GM23248 (cell line): ENCODE results near the gene CCDC78. TPM values are rescaled to one million over a fixed set of nuclear protein-coding genes. Genes with fewer than 3 reads are reported as not detected.
A peak's percentile ranks its signal among the peaks of the same experiment; 100 is the strongest.

ENCODE experiments used
- DNase-seq: peaks from one replicate; pipeline ENCODE4 v3.0.0-alpha.2; 2015
- H2AFZ ChIP-seq: fragments of 200-600 bp; sonication (generic); 2 replicates; pipeline ENCODE4 v1.6.1; 2016; ENCODE audit warnings: antibody characterized with exemption
- H3F3A ChIP-seq: fragments of 200-600 bp; sonication (generic); 2 replicates; pipeline ENCODE4 v1.6.1; 2016; ENCODE audit warnings: mild to moderate bottlenecking, antibody characterized with exemption, mixed run types; ENCODE audit not compliant: insufficient read depth
- H3K27ac ChIP-seq: fragments of 200-600 bp; sonication (generic); 2 replicates; pipeline ENCODE4 v1.5.1; 2016; ENCODE audit warnings: mild to moderate bottlenecking
- H3K27me3 ChIP-seq: fragments of 200-600 bp; sonication (generic); replicated peaks from 2 replicates; pipeline ENCODE4 v1.6.1; 2016; ENCODE audit warnings: mild to moderate bottlenecking; ENCODE audit not compliant: insufficient read depth
- H3K36me3 ChIP-seq: fragments of 200-600 bp; sonication (generic); 2 replicates; pipeline ENCODE4 v1.6.1; 2016; ENCODE audit warnings: low read depth, mild to moderate bottlenecking
- H3K4me1 ChIP-seq: fragments of 200-600 bp; sonication (generic); 2 replicates; pipeline ENCODE4 v1.6.1; 2016; ENCODE audit warnings: mild to moderate bottlenecking; ENCODE audit not compliant: insufficient read depth
- H3K4me2 ChIP-seq: fragments of 200-600 bp; sonication (generic); one replicate; pipeline ENCODE4 v1.6.1; 2016; ENCODE audit warnings: mild to moderate bottlenecking; ENCODE audit not compliant: unreplicated experiment
- H3K4me3 ChIP-seq: fragments of 200-600 bp; sonication (generic); 2 replicates; pipeline ENCODE4 v1.5.1; 2016; ENCODE audit warnings: mild to moderate bottlenecking
- H3K79me2 ChIP-seq: fragments of 200-600 bp; sonication (generic); 2 replicates; pipeline ENCODE4 v1.6.1; 2016; ENCODE audit warnings: mild to moderate bottlenecking; ENCODE audit not compliant: insufficient read depth
- H3K9ac ChIP-seq: fragments of 200-600 bp; sonication (generic); 2 replicates; pipeline ENCODE4 v1.6.1; 2016; ENCODE audit warnings: mild to moderate bottlenecking
- H3K9me2 ChIP-seq: fragments of 200-600 bp; sonication (generic); 2 replicates; pipeline ENCODE4 v1.6.1; 2016; ENCODE audit warnings: mixed run types, mild to moderate bottlenecking, moderate library complexity; ENCODE audit not compliant: insufficient read depth
- H3K9me3 ChIP-seq: fragments of 200-600 bp; sonication (generic); one replicate; pipeline ENCODE4 v1.6.1; 2017; ENCODE audit warnings: low read depth
- H4K20me1 ChIP-seq: fragments of 200-600 bp; sonication (generic); 2 replicates; pipeline ENCODE4 v1.6.0; 2016; ENCODE audit not compliant: insufficient read depth
- EZH2 ChIP-seq: fragments of 200-600 bp; sonication (generic); IDR thresholded peaks from 2 replicates; pipeline ENCODE4 v1.6.1; 2018; ENCODE audit warnings: antibody characterized with exemption, mild to moderate bottlenecking; ENCODE audit not compliant: insufficient read depth, poor library complexity, severe bottlenecking
- EZH2phosphoT487 ChIP-seq: fragments of 200-600 bp; sonication (generic); IDR thresholded peaks from 2 replicates; pipeline ENCODE4 v1.6.1; 2018; ENCODE audit warnings: antibody characterized with exemption, moderate library complexity, mild to moderate bottlenecking, low read depth; ENCODE audit not compliant: insufficient read depth
- WGBS, 2 experiments: methylation state at CpG; one replicate each; pipeline ENCODE4 v1.1.6; 2015 to 2017; ENCODE audit warnings: low lambda C conversion rate in 2 of 2, low coverage in 1 of 2; ENCODE audit errors: missing lambda C conversion rate in 2 of 2; 5-methylcytosine and 5-hydroxymethylcytosine counted together
- in situ Hi-C: fragments of 300-500 bp; cut with MboI; formaldehyde crosslinking; loops from 2 replicates; pipeline ENCODE4 v1.15.0; 2020
- polyA plus RNA-seq: library from polyadenylated mRNA; unstranded; fragments of >200 nt; fragmentation: Nextera tagmentation; extraction: Ambion mirVana; gene quantifications from 2 replicates; pipeline ENCODE4 v1.2.1, GENCODE V29; 2016
- total RNA-seq: library from RNA; depleted of rRNA; stranded (reverse); fragments of >200 nt; shearing (Covaris generic); gene quantifications from 2 replicates; pipeline ENCODE4 v1.2.3, GENCODE V29; 2014

CCDC78 gene
- total and polyA plus RNA-seq, 2 experiments from 2014 or later, result 0.78 to 9.5 TPM

DNA sequence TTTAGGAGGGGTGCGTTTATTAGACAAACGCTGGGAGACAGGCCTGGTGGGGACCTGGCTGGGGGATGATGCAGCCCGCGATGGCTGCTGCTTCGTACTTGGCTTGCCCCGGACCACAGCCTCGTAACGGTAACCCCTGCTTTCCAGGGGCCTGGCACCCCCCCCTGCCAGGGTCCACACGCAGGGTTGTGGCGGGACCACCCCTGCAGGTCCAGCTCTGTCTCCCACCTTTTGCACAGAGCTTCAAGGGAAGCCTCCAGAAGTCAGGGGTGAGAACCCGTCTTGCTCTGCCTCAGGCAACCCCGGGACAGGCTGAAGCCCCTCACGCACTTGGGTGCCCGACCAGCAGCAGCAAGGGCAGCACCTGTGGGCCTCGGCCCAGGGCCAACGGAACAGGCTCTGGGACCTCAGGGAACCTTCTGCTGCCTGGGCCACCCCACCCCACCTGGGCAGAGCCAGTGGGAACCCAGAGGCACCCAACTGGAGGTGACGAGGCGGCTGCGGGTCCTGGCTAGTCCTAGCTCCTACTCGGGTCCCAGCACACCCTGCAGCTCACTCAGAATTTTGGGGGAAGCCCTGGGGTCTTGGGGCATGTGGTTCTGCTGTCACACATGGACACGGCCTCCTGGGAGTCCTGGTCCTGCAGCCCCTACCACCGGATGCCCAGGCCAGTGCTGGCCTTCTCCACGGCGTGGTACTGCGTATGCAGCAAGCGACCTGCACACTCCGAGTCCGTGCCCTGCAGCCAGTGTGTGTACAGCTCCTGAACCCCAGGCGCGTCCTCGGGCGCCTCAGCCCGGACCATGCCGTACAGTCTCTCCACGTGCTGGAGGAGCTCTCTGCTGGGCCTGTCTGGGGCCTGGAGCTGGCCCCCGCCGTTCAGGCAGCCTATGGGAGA is 3.8 kb upstream of the CCDC78 start:
- Histone ChIP-seq H3K4me1 (no peaks in the 10 kb centered on the region), H2AFZ (no peak overlapping the region), H3K4me2 (no peak overlapping the region), H3K27ac (no peak overlapping the region), H3K36me3 (no peaks in the 10 kb centered on the region), H3F3A (no peaks in the 10 kb centered on the region), H3K79me2 (no peaks in the 10 kb centered on the region), H3K9ac (no peak overlapping the region), H4K20me1 (no peaks in the 10 kb centered on the region), H3K9me3 (no peaks in the 10 kb centered on the region), H3K4me3 (no peak overlapping the region), H3K27me3 (no peaks in the 10 kb centered on the region), H3K9me2 (no peaks in the 10 kb centered on the region)
- TF ChIP-seq EZH2, result no peak
- WGBS, 2 experiments, result 81 to 83% methylated on average over 37 of the region's 37 CpGs
- DNase-seq, result no peak
- in situ Hi-C loops, result no loop called here

DNA sequence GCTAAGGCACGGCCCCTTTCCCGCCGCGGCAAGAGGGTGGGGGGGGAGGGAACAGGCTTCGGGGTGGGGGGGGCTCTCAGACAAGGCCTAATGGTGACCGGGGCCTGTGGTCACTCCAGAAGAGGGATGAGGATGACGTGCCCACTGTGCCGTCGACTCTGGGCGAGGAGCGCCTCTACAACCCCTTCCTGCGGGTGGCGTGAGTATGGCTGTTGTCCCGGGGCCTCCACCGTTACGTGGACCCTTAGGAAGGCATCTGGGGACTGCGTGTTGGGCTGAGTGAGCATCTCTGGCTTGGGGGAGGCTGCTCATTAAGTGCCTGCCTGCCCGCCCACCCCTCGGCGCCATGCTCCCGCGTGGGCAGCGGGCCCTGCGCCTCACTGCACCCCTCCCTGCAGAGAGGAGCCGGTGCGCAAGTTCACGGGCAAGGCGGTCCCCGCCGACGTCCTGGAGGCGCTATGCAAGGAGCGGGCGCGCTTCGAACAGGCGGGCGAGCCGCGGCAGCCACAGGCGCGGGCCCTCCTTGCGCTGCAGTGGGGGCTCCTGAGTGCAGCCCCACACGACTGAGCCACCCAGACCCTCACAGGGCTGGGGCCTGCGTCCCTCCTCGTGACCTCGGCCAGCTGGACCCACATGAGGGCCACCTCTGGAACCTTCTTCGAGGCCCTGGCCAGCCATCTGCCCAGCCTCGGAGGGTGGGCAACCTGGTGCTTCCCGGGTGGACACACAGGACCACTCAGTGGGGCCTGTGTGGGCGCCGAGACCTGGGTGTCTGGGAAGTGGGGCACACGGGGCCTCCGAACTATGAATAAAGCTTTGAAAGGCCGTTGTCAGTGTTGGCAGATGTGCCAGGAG is 2.9 kb upstream of the CCDC78 start:
- 55 to 56% methylated on average over 41 to 52 of the region's 55 CpGs for WGBS, 2 experiments
- Histone ChIP-seq H2AFZ (no peak overlapping the region), H3K4me1 (no peaks in the 10 kb centered on the region), H3K27me3 (no peaks in the 10 kb centered on the region), H3K27ac (no peak overlapping the region), H3K36me3 (no peaks in the 10 kb centered on the region), H4K20me1 (no peaks in the 10 kb centered on the region), H3K9me3 (no peaks in the 10 kb centered on the region), H3K9me2 (no peaks in the 10 kb centered on the region), H3K4me3 (no peak overlapping the region), H3F3A (no peaks in the 10 kb centered on the region), H3K4me2 (no peak overlapping the region), H3K9ac (no peak overlapping the region; the same call in 1 of the 2 replicates), H3K79me2 (no peaks in the 10 kb centered on the region)
- peak; percentile 55 for DNase-seq
- TF ChIP-seq EZH2phosphoT487 (no peak), EZH2 (no peak)
- in situ Hi-C loops, result no loop called here

DNA sequence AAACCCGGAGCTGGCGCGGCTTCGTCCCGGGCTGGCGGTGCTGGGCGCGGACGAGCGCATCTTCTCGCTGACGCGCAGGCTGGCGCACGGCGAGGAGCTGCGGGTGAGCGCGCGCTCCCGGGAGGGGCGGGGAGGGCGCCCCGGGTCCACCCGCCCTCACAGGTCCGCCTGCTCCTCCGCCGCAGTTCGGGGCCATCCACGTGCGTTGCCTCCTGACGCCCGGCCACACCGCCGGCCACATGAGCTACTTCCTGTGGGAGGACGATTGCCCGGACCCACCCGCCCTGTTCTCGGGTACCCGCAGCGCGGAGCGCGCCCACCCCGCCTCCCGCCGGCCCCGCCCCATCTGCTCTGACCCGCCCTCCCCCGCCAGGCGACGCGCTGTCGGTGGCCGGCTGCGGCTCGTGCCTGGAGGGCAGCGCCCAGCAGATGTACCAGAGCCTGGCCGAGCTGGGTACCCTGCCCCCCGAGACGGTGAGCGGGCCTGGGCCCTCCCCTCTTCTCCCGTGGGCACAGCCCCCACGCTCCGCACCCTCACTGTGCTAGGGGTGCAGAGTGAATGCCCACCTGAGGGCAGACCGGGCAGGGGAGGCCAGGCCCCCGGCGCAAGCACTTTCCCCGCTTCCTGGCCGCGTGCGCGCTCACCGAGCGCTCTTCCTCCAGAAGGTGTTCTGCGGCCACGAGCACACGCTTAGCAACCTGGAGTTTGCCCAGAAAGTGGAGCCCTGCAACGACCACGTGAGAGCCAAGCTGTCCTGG is 2.1 kb upstream of the CCDC78 start:
- TF ChIP-seq EZH2phosphoT487 (no peak), EZH2 (no peak)
- Histone ChIP-seq H3K4me3 (peak overlapping the region; percentile 72), H4K20me1 (no peaks in the 10 kb centered on the region), H3K9ac (peak overlapping the region; percentile 71; the same call in 1 of the 2 replicates), H3K36me3 (no peaks in the 10 kb centered on the region), H3K4me2 (peak overlapping the region; percentile 83), H3K4me1 (no peaks in the 10 kb centered on the region), H3K79me2 (no peaks in the 10 kb centered on the region), H3K27ac (no peak overlapping the region), H3K27me3 (no peaks in the 10 kb centered on the region), H3K9me3 (no peaks in the 10 kb centered on the region), H3F3A (no peaks in the 10 kb centered on the region), H3K9me2 (no peaks in the 10 kb centered on the region), H2AFZ (no peak overlapping the region)
- WGBS, 2 experiments, result 1 to 2% methylated on average over 27 to 48 of the region's 80 CpGs
- DNase-seq, result peak; percentile 84
- in situ Hi-C loops, result no loop called here
